Activated CD4-positive, alpha-beta memory T cell treated with anti-CD3 and anti-CD28 coated beads, Interleukin-2, amount 10 ng/mL, durations not matched to agents 7 days and 5 days (primary cell): Measurements from ENCODE around the gene ULK3. TPM values are rescaled to one million over a fixed set of nuclear protein-coding genes. Genes with fewer than 3 reads are reported as not detected.

Experiments used
- CTCF ChIA-PET: fragments of 350-600 bp; sonication (Branson Sonifier 250); formaldehyde crosslinking; loops from one replicate; lab custom pipeline; 2021; ENCODE audit warnings: antibody characterized with exemption, inconsistent platforms; lab: Charles Lee
- POLR2A ChIA-PET: fragments of 350-600 bp; sonication (Branson Sonifier 250); formaldehyde crosslinking; loops from one replicate; lab custom pipeline; 2021; ENCODE audit warnings: antibody characterized with exemption; lab: Charles Lee
- DNase-seq: peaks from one replicate; pipeline ENCODE4 v3.0.0-alpha.2; 2020
- H3K27ac Mint-ChIP-seq: one replicate; pipeline ENCODE4 v1.8.0; 2021; ENCODE audit warnings: mild to moderate bottlenecking, mixed read lengths
- H3K27me3 Mint-ChIP-seq: one replicate; pipeline ENCODE4 v1.8.0; 2021; ENCODE audit warnings: mixed read lengths
- H3K36me3 Mint-ChIP-seq: one replicate; pipeline ENCODE4 v1.8.0; 2021; ENCODE audit warnings: low read depth, mixed read lengths
- H3K4me1 Mint-ChIP-seq: one replicate; pipeline ENCODE4 v1.8.0; 2021; ENCODE audit warnings: mixed read lengths
- H3K4me3 Mint-ChIP-seq: one replicate; pipeline ENCODE4 v1.8.0; 2021; ENCODE audit warnings: mild to moderate bottlenecking, mixed read lengths
- H3K9me3 Mint-ChIP-seq: one replicate; pipeline ENCODE4 v1.8.0; 2021; ENCODE audit warnings: mixed read lengths
- total RNA-seq, 2 experiments: library from RNA; stranded (reverse); gene quantifications; one replicate each; pipeline ENCODE4 v1.2.3, GENCODE V29; 2021

The ULK3 gene
- total RNA-seq, 2 experiments from 2014 or later: 74.9 to 84.2 TPM

DNA sequence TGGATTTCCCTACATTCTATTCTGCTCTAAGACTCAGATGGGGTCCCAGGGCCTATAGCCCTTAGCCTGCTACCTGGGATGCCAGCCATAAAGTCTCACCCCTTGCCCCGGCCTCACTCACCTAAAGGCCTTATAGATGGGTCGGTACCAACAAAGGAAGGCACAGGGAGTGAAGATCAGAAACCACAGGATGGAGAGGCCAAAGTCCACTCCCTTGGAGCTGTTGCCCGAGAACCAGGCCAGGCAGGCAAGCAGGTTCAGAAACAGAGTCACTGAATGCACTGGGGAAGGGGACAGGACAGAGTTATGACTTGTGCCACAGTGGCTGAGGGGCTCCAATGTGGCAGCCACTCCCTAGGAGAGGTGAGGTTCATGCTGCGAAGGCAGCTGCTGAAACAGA lies 7.4 kb upstream of the ULK3 start:
- Mint-ChIP-seq H3K27me3 (no peaks in the 10 kb centered on the region), H3K27ac (no peak overlapping the region), H3K36me3 (peaks cover 57% of the 10 kb centered on the region), H3K4me3 (no peak overlapping the region), H3K4me1 (peaks cover 22% of the 10 kb centered on the region), H3K9me3 (no peaks in the 10 kb centered on the region)
- POLR2A ChIA-PET: interaction anchor here (1.3 to 2.5 kb wide), 2 partner anchors 20 to 56 kb away, joined by 3 to 7 read pairs; partner anchors contain the start of gene FAM219B
- CTCF ChIA-PET: no interaction called here
- DNase-seq: no peak

DNA sequence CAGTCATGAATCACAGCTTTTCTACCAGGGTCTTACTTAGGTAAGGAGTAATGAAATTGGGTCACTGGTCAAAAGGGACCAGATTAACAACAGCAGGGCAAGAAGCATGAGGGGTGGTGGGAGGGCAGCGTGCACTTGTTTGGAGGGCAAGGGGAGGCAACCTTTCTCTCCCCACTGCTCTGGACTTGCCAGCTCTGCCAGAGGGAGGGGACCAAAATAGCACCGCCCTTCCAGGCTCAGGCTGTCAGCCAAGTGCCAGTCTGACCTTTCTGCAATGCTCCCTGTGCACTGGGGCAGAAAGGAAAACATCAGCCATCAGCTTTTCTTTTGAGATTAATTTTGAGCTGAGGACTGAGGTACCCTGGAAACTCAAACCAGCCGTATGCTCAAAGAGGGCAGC lies 4.5 kb upstream of the ULK3 start:
- peak overlapping the region; percentile 79 for H3K27ac Mint-ChIP-seq
- no peaks in the 10 kb centered on the region for H3K27me3 Mint-ChIP-seq
- H3K4me1 Mint-ChIP-seq: peaks cover 47% of the 10 kb centered on the region
- no peaks in the 10 kb centered on the region for H3K9me3 Mint-ChIP-seq
- H3K36me3 Mint-ChIP-seq: peaks cover 63% of the 10 kb centered on the region
- CTCF ChIA-PET: interaction anchor here (0.6 to 2.2 kb wide), 3 partner anchors 49 to 59 kb away, joined by 3 to 11 read pairs (median 4); no protein-coding TSS in a partner anchor
- no peak overlapping the region for H3K4me3 Mint-ChIP-seq
- no peak for DNase-seq
- POLR2A ChIA-PET: interaction anchor here (0.7 to 2.9 kb wide), 5 partner anchors 11 to 54 kb away, joined by 3 to 16 read pairs (median 4); partner anchors contain the start of gene MPI

DNA sequence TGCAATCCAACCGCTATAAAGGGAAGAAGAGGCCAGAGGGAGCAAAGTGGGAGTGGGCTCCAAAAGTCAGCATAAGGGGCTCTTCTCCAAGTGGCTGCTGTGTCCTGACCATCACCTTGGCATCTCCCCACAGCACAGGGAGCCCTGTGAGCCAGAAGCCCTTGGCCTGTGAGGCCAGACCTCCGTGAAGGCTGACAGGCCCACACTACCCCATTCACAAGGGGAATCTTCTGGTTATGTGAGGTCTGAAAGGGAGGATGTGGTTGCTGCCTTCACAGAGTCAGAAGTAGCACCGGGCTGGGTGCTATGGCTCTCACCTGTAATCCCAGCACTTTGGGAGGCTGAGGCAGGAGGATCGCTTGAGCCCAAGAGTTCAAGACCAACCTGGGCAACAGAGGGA lies 2.6 kb upstream of the ULK3 start:
- Mint-ChIP-seq H3K4me1 (peaks cover 65% of the 10 kb centered on the region), H3K27me3 (no peaks in the 10 kb centered on the region), H3K27ac (peak overlapping the region; percentile 98), H3K36me3 (peaks cover 61% of the 10 kb centered on the region), H3K9me3 (no peaks in the 10 kb centered on the region), H3K4me3 (peak overlapping the region; percentile 55)
- POLR2A ChIA-PET: interaction anchor here (1.0 to 4.9 kb wide), 8 partner anchors 23 to 305 kb away, joined by 3 to 66 read pairs (median 8); partner anchors contain the start of genes ARID3B, CSK and MPI
- CTCF ChIA-PET: interaction anchor here (0.7 to 3.6 kb wide), 6 partner anchors 51 to 64 kb away, joined by 3 to 49 read pairs (median 7); partner anchors contain the start of genes CSK and FAM219B
- peak; percentile 54 for DNase-seq

DNA sequence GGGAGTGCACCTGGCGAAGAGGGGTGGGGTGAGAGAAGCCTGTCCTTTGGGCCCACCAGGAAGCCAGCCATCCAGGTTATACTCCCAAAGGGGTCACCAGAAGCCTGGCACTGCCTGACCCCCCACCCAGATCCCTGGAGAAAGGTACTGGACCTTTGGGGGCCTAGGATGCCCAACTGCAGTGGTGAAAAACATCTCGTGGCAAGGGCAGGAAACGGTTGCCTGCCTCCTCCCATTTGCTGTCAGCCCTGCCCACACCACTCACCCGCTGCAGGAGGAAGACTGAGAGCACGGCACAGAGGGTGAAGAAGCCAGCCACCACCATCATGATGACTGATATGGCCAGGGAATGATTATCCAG lies 2.2 kb upstream of the ULK3 start:
- DNase-seq: peak; percentile 78
- H3K9me3 Mint-ChIP-seq: no peaks in the 10 kb centered on the region
- H3K27ac Mint-ChIP-seq: peak overlapping the region; percentile 98
- no peaks in the 10 kb centered on the region for H3K27me3 Mint-ChIP-seq
- H3K4me1 Mint-ChIP-seq: peaks cover 68% of the 10 kb centered on the region
- peak overlapping the region; percentile 55 for H3K4me3 Mint-ChIP-seq
- CTCF ChIA-PET: interaction anchor here (0.8 to 3.6 kb wide), 13 partner anchors 13 to 90 kb away, joined by 3 to 49 read pairs (median 4); partner anchors contain the start of gene CSK
- POLR2A ChIA-PET: interaction anchor here (0.8 to 4.9 kb wide), 18 partner anchors 20 to 304 kb away, joined by 3 to 66 read pairs (median 5); partner anchors contain the start of genes ARID3B, CSK, FAM219B and MPI
- H3K36me3 Mint-ChIP-seq: peaks cover 62% of the 10 kb centered on the region

DNA sequence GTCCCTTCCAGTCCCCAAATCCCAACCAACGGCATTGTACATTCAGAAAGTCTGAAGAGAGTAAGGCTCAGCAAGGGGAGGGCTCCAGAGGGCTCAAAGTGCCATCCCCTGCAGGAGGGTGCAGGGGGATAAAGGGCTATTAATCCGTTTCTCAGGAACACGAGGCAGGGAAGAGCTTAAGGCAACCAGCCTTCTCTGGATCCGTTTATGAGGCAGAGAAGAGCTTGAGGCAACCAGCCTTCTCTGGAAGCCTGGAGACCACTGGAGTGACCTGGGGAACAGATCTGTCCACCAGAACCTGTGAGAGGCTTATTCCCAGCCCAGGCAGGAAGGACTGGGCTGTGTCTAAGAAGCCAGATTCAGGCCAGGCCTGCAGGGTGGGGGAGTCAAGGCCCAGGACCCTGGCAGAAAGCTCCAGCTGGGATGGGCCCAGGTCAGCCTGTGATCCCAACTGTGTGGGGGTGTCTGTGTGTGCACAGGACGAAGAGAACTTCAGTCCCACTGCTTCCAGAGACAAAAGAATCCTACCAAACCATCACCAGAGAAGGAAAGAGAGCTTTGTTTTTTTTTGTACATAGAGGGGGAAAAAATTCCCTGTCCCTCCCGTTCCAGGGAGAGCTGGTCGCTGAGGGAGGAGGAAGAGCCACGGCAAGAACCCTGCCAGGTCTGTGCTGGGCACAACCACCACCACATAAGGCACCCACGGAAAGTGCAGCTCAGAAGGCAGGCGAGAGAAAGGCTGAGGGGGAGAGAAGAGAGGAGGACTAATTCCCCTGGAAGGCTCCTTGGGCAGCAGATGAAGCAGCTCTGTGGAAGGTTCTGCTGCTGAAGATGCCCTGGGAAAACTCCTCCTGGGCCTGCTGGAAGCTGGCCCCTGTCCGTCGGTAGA lies 1.6 kb upstream of the ULK3 start:
- POLR2A ChIA-PET: interaction anchor here (0.8 to 4.9 kb wide), 18 partner anchors 20 to 304 kb away, joined by 3 to 66 read pairs (median 5); partner anchors contain the start of genes ARID3B, CSK, FAM219B and MPI
- Mint-ChIP-seq H3K4me1 (peaks cover 68% of the 10 kb centered on the region), H3K27me3 (no peaks in the 10 kb centered on the region), H3K36me3 (peaks cover 60% of the 10 kb centered on the region), H3K9me3 (no peaks in the 10 kb centered on the region), H3K27ac (peak overlapping the region; percentile 98), H3K4me3 (peak overlapping the region; percentile 55)
- DNase-seq: peak; percentile 34
- CTCF ChIA-PET: interaction anchor here (0.6 to 3.6 kb wide), 16 partner anchors 12 to 91 kb away, joined by 3 to 49 read pairs (median 4); partner anchors contain the start of gene CSK

DNA sequence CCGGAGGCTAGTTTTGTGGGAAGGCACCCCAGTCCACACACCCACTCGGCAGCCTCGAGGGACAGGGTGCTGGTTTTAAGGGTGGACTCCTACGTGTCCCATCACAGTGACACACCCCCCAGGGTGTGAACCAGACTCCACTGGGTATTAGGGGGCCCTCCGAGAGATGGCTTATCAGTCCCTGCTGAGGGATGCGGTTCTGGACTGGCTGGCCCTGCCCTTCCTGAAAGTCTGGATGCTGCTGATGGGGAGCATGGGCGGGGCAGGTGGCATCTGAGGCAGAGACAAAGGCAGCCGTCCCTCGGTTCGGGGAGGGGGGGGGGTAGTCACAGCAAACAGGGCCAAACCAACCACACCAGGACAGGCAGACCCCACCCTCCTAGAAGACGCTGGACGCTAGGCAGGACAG lies 939 bp upstream of the ULK3 start:
- Mint-ChIP-seq H3K4me3 (peak overlapping the region; percentile 81), H3K27me3 (no peaks in the 10 kb centered on the region), H3K27ac (peak overlapping the region; percentile 98), H3K4me1 (peaks cover 68% of the 10 kb centered on the region), H3K9me3 (no peaks in the 10 kb centered on the region), H3K36me3 (peaks cover 61% of the 10 kb centered on the region)
- ChIA-PET CTCF (interaction anchor here (0.8 to 3.6 kb wide), 14 partner anchors 12 to 203 kb away, joined by 3 to 49 read pairs (median 4); partner anchors contain the start of gene CSK), POLR2A (interaction anchor here (0.9 to 4.9 kb wide), 11 partner anchors 8 to 303 kb away, joined by 4 to 66 read pairs (median 8); partner anchors contain the start of genes ARID3B, FAM219B and MPI)
- DNase-seq: peak; percentile 24

DNA sequence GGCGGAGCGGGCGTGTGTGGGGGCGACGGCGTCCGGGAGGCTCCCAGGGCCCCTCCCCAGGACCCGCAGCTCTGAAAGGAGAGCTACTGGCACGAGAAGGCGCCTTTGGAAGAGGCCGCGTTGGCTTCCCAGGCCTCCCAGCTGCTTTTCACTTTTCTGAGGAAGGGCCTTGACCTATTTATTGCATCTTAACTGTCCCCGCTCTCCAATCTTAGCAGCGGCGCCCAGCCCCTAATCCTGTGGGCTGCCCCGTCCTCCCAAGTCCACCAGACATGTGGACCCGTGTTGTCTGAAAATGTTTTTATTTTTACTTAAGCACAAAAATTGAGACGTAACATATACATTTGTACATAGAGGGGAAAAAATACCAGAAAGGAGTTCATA lies 481 bp upstream of the ULK3 start:
- CTCF ChIA-PET: interaction anchor here (0.8 to 3.6 kb wide), 10 partner anchors 15 to 202 kb away, joined by 3 to 49 read pairs (median 6); no protein-coding TSS in a partner anchor
- no peaks in the 10 kb centered on the region for H3K9me3 Mint-ChIP-seq
- peak overlapping the region; percentile 81 for H3K4me3 Mint-ChIP-seq
- no peak for DNase-seq
- no peaks in the 10 kb centered on the region for H3K27me3 Mint-ChIP-seq
- H3K27ac Mint-ChIP-seq: peak overlapping the region; percentile 98
- H3K4me1 Mint-ChIP-seq: peaks cover 64% of the 10 kb centered on the region
- H3K36me3 Mint-ChIP-seq: peaks cover 59% of the 10 kb centered on the region
- POLR2A ChIA-PET: interaction anchor here (0.9 to 4.9 kb wide), 10 partner anchors 9 to 302 kb away, joined by 3 to 66 read pairs (median 6); partner anchors contain the start of genes ARID3B, COX5A, FAM219B and MPI

DNA sequence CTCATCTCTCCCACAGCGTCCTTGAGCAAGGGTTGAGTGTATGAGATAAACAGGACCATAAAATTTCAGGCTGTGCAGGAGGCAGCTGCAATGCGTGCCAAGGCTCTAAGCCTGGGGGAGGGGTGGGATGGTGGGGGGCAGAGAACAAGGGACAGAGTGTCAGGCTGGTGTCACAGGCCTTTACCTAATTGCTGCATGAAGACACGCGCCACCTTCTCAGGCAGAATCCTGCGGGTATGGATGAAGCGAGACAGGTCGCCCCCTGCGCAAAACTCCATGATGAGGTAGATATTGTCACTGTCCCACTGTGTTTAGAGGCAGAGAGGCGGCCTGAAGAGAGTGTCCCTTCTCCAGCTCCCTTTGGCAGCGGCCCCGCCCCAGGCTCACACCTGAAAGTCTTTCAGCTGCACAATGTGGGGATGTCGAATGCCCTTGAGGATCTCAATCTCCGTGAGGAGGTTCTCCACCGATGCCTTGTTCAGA lies 1.0 kb downstream of the ULK3 start:
- peaks cover 51% of the 10 kb centered on the region for H3K36me3 Mint-ChIP-seq
- peak overlapping the region; percentile 91 for H3K4me3 Mint-ChIP-seq
- no peaks in the 10 kb centered on the region for H3K27me3 Mint-ChIP-seq
- peaks cover 57% of the 10 kb centered on the region for H3K4me1 Mint-ChIP-seq
- CTCF ChIA-PET: interaction anchor here (1.1 to 3.6 kb wide), 8 partner anchors 17 to 109 kb away, joined by 3 to 49 read pairs (median 8); no protein-coding TSS in a partner anchor
- peak overlapping the region; percentile 81 for H3K27ac Mint-ChIP-seq
- no peaks in the 10 kb centered on the region for H3K9me3 Mint-ChIP-seq
- POLR2A ChIA-PET: interaction anchor here (0.5 to 4.9 kb wide), 9 partner anchors 27 to 285 kb away, joined by 3 to 66 read pairs (median 6); partner anchors contain the start of genes COX5A, FAM219B and MPI
- DNase-seq: no peak

DNA sequence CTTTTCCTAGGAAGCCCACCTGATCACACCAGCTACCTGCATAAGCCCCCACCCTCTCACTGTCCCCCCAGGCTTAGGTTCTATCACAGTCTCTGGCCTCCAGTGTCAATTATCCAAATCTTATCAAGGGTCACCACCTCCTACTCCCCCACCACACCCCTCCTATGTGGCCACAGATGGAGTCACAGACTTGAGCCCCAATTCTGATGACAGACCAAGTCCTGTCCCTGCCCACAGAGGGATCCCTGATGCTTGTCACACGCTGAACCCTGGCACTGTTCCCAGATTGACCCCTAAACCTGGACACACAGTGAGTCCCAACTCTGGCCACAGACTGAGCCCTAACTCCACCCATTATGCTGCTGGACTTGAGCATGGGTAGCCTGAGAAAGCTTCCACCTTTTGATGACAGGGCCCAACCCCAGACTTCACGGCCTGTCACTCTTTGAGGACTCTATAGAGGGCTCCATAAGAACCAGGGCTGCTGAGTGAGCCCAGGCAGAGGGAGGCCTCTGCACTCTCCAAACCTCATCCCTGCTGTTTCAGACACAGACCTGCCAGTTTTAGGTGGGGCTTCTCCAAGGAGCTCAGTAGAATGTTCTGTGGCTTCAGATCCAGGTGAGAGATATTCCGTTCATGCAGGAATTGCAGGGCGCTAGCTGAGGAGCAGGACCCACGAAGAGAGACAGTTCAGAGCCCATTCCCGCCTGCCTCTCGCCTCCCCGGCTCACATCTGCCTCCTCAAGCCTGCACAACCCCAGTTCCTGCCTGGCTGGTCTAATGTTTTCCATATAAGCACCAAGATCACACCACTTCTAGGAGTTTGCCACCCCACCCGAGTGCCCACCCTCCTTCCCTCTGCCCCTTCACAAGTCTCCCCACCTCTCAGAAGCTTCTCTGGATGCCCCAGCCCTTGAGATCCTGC lies 1.8 kb downstream of the ULK3 start:
- POLR2A ChIA-PET: interaction anchor here (0.5 to 4.9 kb wide), 7 partner anchors 10 to 284 kb away, joined by 3 to 66 read pairs (median 3); partner anchors contain the start of gene MPI

DNA sequence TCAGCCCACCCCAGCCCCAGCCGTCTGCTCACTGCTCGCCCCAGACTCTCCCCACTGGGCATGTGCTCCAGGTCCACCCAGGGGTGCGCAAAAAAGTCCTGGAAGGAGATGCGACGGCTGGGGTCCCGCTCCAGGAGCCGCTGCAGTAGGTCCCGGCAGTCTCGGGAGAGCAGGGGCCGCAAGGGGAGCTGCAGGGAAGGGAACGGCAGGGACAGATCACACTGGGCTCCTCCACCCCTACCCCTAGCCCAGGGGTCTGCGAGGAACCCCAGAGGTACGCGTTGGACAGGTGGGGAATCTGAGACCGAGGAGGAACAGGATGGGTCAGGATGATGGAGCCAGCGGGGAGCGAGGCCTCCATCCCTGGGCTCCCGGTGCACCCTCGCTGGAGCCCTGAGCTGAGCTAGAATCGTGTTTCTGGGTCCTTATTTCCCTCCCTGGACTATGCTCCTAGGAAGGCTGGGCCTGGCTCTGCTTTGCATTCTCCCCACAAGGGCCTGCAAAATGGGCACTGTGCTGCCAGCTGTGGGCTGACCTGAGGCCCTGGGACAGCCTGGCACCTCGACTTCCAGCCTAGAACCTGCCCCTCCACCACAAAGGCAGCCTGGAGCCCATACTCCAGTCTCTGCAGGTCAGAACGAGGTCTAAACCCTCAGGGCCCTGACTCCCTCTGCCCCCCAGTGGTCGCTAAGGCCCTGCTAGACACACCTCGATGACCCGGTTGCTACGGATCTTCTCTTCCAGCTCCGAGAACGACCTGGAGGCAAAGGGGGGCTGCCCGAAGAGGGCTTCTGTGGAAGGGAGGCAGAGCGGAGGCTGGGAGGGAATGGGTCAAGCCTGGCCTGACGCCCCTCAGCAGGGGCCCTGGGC lies 3.2 kb downstream of the ULK3 start:
- H3K4me1 Mint-ChIP-seq: peaks cover 39% of the 10 kb centered on the region
- no peak overlapping the region for H3K27ac Mint-ChIP-seq
- no peak for DNase-seq
- H3K27me3 Mint-ChIP-seq: no peaks in the 10 kb centered on the region
- ChIA-PET POLR2A (interaction anchor here (1.1 to 1.2 kb wide), 2 partner anchors 9 to 223 kb away, joined by 3 to 4 read pairs; no protein-coding TSS in a partner anchor), CTCF (interaction anchor here (2.5 kb wide), 1 partner anchor 62 kb away, joined by 11 read pairs; no protein-coding TSS in a partner anchor)
- H3K36me3 Mint-ChIP-seq: peaks cover 53% of the 10 kb centered on the region
- no peaks in the 10 kb centered on the region for H3K9me3 Mint-ChIP-seq
- no peak overlapping the region for H3K4me3 Mint-ChIP-seq

More for the DNA sequence above, 1.8 kb downstream of the ULK3 start:
- H3K9me3 Mint-ChIP-seq: no peaks in the 10 kb centered on the region
- H3K27me3 Mint-ChIP-seq: no peaks in the 10 kb centered on the region
- no peak for DNase-seq
- CTCF ChIA-PET: interaction anchor here (0.6 to 2.5 kb wide), 4 partner anchors 61 to 110 kb away, joined by 3 to 11 read pairs (median 4); no protein-coding TSS in a partner anchor
- H3K27ac Mint-ChIP-seq: peak overlapping the region; percentile 62
- H3K4me1 Mint-ChIP-seq: peaks cover 53% of the 10 kb centered on the region
- peaks cover 53% of the 10 kb centered on the region for H3K36me3 Mint-ChIP-seq
- H3K4me3 Mint-ChIP-seq: peak overlapping the region; percentile 91
